ENCODE data around the gene NT5DC4.
"Not testable (repeated sequence)": the region's sequence is repeated elsewhere in the genome, so short reads cannot be mapped to it uniquely, and the experiment has no call there.

The NT5DC4 gene

GRCh38 chr2:112691881-112692281 is 28.9 kb upstream of the NT5DC4 start:
- Mint-ChIP-seq H3K27ac (peak overlapping the region; percentile 92), H3K9me3 (no peaks in the 10 kb centered on the region), H3K36me3 (peaks cover 8% of the 10 kb centered on the region)

GRCh38 chr2:112692495-112692911 is 28.3 kb upstream of the NT5DC4 start:
- peak overlapping the region; percentile 92 for H3K27ac Mint-ChIP-seq
- ATAC-seq (peak; percentile 95), DNase-seq (ENCODE audit: low spot score in 2 of 2) (peak; percentile 49 to 79)
- peaks cover 8% of the 10 kb centered on the region for H3K36me3 Mint-ChIP-seq
- H3K9me3 Mint-ChIP-seq = no peaks in the 10 kb centered on the region
- H3K4me1 Mint-ChIP-seq = peaks cover 34% of the 10 kb centered on the region
- H3K4me3 Mint-ChIP-seq = peak overlapping the region; percentile 66

More at GRCh38 chr2:112691881-112692281, 28.9 kb upstream of the NT5DC4 start:
- Mint-ChIP-seq H3K4me1 (peaks cover 34% of the 10 kb centered on the region), H3K4me3 (peak overlapping the region; percentile 66)
- no peak for DNase-seq (ENCODE audit: low spot score in 2 of 2)
- ATAC-seq = no peak

- peak; percentile 25 to 62 for DNase-seq (ENCODE audit: low spot score in 2 of 2)
- H3K4me3 Mint-ChIP-seq = peak overlapping the region; percentile 66
- peaks cover 34% of the 10 kb centered on the region for H3K4me1 Mint-ChIP-seq
- peaks cover 8% of the 10 kb centered on the region for H3K36me3 Mint-ChIP-seq
- no peaks in the 10 kb centered on the region for H3K9me3 Mint-ChIP-seq
- H3K27ac Mint-ChIP-seq = peak overlapping the region; percentile 92
- ATAC-seq = peak; percentile 70
These were observed 27.9 kb upstream of the NT5DC4 start for GRCh38 chr2:112692918-112693317.

GRCh38 chr2:112693596-112693995 is 27.2 kb upstream of the NT5DC4 start:
- peak overlapping the region; percentile 92 for H3K27ac Mint-ChIP-seq
- peaks cover 8% of the 10 kb centered on the region for H3K36me3 Mint-ChIP-seq
- H3K9me3 Mint-ChIP-seq = no peaks in the 10 kb centered on the region
- peaks cover 34% of the 10 kb centered on the region for H3K4me1 Mint-ChIP-seq
- no peak for ATAC-seq
- H3K4me3 Mint-ChIP-seq = no peak overlapping the region
- DNase-seq (ENCODE audit: low spot score in 2 of 2) = no peak

GRCh38 chr2:112694182-112694581 is 26.6 kb upstream of the NT5DC4 start:
- Mint-ChIP-seq H3K4me1 (peaks cover 34% of the 10 kb centered on the region), H3K9me3 (no peaks in the 10 kb centered on the region), H3K36me3 (peaks cover 8% of the 10 kb centered on the region), H3K4me3 (no peak overlapping the region), H3K27ac (no peak overlapping the region)
- DNase-seq (ENCODE audit: low spot score in 2 of 2) (no peak), ATAC-seq (no peak)

GRCh38 chr2:112698834-112699515 is 21.8 kb upstream of the NT5DC4 start:
- Mint-ChIP-seq H3K27ac (no peak overlapping the region), H3K36me3 (no peaks in the 10 kb centered on the region), H3K4me3 (no peak overlapping the region), H3K9me3 (no peaks in the 10 kb centered on the region), H3K4me1 (no peaks in the 10 kb centered on the region)
- ATAC-seq = no peak
- no peak for DNase-seq (ENCODE audit: low spot score in 2 of 2)

GRCh38 chr2:112699984-112700667 is 20.7 kb upstream of the NT5DC4 start:
- Mint-ChIP-seq H3K27ac (no peak overlapping the region), H3K4me3 (no peak overlapping the region), H3K4me1 (peaks cover 7% of the 10 kb centered on the region), H3K36me3 (no peaks in the 10 kb centered on the region), H3K9me3 (no peaks in the 10 kb centered on the region)
- DNase-seq (ENCODE audit: low spot score in 2 of 2) (no peak), ATAC-seq (no peak)

GRCh38 chr2:112701052-112701451 is 19.8 kb upstream of the NT5DC4 start:
- H3K4me3 Mint-ChIP-seq = no peak overlapping the region

GRCh38 chr2:112703684-112704083 is 17.1 kb upstream of the NT5DC4 start:
- H3K27ac Mint-ChIP-seq = no peak overlapping the region
- peaks cover 43% of the 10 kb centered on the region for H3K4me1 Mint-ChIP-seq
- DNase-seq (ENCODE audit: low spot score in 2 of 2) = no peak
- H3K36me3 Mint-ChIP-seq = no peaks in the 10 kb centered on the region
- no peak overlapping the region for H3K4me3 Mint-ChIP-seq
- no peaks in the 10 kb centered on the region for H3K9me3 Mint-ChIP-seq
- no peak for ATAC-seq

More at GRCh38 chr2:112701052-112701451, 19.8 kb upstream of the NT5DC4 start:
- no peaks in the 10 kb centered on the region for H3K36me3 Mint-ChIP-seq
- ATAC-seq = no peak
- no peak overlapping the region for H3K27ac Mint-ChIP-seq
- DNase-seq (ENCODE audit: low spot score in 2 of 2) = no peak
- H3K9me3 Mint-ChIP-seq = no peaks in the 10 kb centered on the region
- H3K4me1 Mint-ChIP-seq = peaks cover 16% of the 10 kb centered on the region

GRCh38 chr2:112705575-112705974 is 15.2 kb upstream of the NT5DC4 start:
- Mint-ChIP-seq H3K4me3 (no peak overlapping the region), H3K4me1 (peaks cover 59% of the 10 kb centered on the region), H3K9me3 (no peaks in the 10 kb centered on the region), H3K27ac (no peak overlapping the region), H3K36me3 (no peaks in the 10 kb centered on the region)
- ATAC-seq = no peak
- DNase-seq (ENCODE audit: low spot score in 2 of 2) = no peak

GRCh38 chr2:112706170-112706664 is 14.6 kb upstream of the NT5DC4 start:
- Mint-ChIP-seq H3K4me3 (peak overlapping the region; percentile 56), H3K4me1 (peaks cover 66% of the 10 kb centered on the region), H3K36me3 (no peaks in the 10 kb centered on the region), H3K9me3 (no peaks in the 10 kb centered on the region), H3K27ac (peak overlapping the region; percentile 80)
- DNase-seq (ENCODE audit: low spot score in 2 of 2) (peak; percentile 42 to 74), ATAC-seq (peak; percentile 99)

GRCh38 chr2:112706947-112707346 is 13.9 kb upstream of the NT5DC4 start:
- H3K4me3 Mint-ChIP-seq; H3K27ac Mint-ChIP-seq; H3K9me3 Mint-ChIP-seq; DNase-seq (ENCODE audit: low spot score in 2 of 2); ATAC-seq; H3K36me3 Mint-ChIP-seq: not testable (repeated sequence)
- peaks cover 68% of the 10 kb centered on the region for H3K4me1 Mint-ChIP-seq

- DNase-seq (ENCODE audit: low spot score in 2 of 2) (no peak), ATAC-seq (no peak)
- peak overlapping the region; percentile 43 for H3K4me3 Mint-ChIP-seq
- peaks cover 85% of the 10 kb centered on the region for H3K4me1 Mint-ChIP-seq
- no peaks in the 10 kb centered on the region for H3K9me3 Mint-ChIP-seq
- no peaks in the 10 kb centered on the region for H3K36me3 Mint-ChIP-seq
- H3K27ac Mint-ChIP-seq = peak overlapping the region; percentile 84
These were observed 11.9 kb upstream of the NT5DC4 start for GRCh38 chr2:112708968-112709367.

- no peak for DNase-seq (ENCODE audit: low spot score in 2 of 2)
- H3K9me3 Mint-ChIP-seq = no peaks in the 10 kb centered on the region
- no peaks in the 10 kb centered on the region for H3K36me3 Mint-ChIP-seq
- H3K4me3 Mint-ChIP-seq = no peak overlapping the region
- peaks cover 81% of the 10 kb centered on the region for H3K4me1 Mint-ChIP-seq
- ATAC-seq = no peak
- peak overlapping the region; percentile 84 for H3K27ac Mint-ChIP-seq
These were observed 11.1 kb upstream of the NT5DC4 start for GRCh38 chr2:112709703-112710102.

- Mint-ChIP-seq H3K4me1 (peaks cover 68% of the 10 kb centered on the region), H3K27ac (peak overlapping the region; percentile 26), H3K4me3 (no peak overlapping the region), H3K36me3 (no peaks in the 10 kb centered on the region), H3K9me3 (no peaks in the 10 kb centered on the region)
- ATAC-seq (no peak), DNase-seq (ENCODE audit: low spot score in 2 of 2) (no peak)
These were observed 9.7 kb upstream of the NT5DC4 start for GRCh38 chr2:112710956-112711750.
